GM19328 (cell line): ENCODE results near the gene PDE7B.

Experiments
- ATAC-seq: cut with Tn5 transposase; IDR thresholded peaks from one replicate; pipeline ENCODE4 v1.9.1; 2021; ENCODE audit warnings: mild to moderate bottlenecking, moderate library complexity; ENCODE audit not compliant: unreplicated experiment

The PDE7B gene

DNA sequence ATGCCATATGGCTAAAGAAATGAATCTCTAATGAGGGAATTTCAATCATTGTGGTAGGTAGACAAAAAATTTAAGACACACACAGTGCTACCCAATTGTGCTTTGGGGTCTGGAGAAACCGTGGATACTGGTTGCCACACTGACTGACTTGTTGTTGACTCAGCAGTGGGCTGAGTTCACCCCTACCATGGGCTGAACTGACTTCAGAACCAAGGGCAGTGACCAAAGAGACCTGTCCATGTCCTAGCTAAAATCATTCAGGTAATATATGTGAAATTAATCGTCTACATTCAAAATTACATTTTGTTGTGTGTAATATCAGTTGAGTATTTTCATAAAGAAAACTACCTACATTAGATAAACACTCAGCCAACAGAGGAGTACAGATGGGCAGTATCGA is 131.6 kb downstream of the PDE7B start:
- no peak for ATAC-seq

- ATAC-seq, result no peak
Measured at GRCh38 chr6:135983718-135984343, 132.3 kb downstream of the PDE7B start.

DNA sequence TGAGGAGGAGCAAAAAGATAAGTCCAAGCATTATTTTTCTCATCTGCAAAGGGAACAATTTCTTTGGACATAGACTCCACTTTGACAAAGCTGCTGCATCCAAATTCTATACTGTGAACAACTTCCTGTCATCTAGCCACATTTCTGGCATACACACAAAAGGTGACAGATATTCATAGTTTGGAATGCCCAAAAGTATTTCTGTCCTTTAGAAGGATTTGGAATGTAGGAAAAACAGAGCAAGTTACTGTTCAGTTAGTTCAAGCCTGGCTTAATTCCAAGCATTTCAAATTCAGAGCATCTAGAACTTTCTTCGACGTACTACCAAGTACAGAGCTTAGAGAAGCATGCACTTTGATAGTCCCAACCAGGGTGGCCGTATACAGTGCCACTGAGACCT is 134.0 kb downstream of the PDE7B start:
- ATAC-seq, result no peak

DNA sequence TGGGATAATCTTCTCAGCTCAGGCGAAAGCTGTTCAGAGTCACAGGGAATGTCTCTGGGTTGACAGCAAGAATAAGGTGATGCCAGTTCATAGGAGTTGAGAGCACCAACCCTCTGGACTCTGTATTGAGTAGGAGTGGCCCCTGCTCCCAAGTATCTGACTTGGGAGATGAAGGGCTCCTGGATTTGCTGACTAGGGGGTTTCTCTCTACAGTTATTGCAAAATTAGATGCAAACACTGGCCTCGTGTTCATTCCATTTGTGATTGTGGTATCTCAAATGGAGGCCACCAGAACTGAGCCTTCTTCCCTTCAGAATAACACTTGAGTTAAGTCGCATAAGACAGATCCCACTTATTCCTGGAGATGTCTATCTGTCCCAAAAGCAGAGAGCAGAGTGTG is 135.7 kb downstream of the PDE7B start:
- no peak for ATAC-seq

GRCh38 chr6:135990439-135990838 is 138.9 kb downstream of the PDE7B start:
- ATAC-seq, result no peak

DNA sequence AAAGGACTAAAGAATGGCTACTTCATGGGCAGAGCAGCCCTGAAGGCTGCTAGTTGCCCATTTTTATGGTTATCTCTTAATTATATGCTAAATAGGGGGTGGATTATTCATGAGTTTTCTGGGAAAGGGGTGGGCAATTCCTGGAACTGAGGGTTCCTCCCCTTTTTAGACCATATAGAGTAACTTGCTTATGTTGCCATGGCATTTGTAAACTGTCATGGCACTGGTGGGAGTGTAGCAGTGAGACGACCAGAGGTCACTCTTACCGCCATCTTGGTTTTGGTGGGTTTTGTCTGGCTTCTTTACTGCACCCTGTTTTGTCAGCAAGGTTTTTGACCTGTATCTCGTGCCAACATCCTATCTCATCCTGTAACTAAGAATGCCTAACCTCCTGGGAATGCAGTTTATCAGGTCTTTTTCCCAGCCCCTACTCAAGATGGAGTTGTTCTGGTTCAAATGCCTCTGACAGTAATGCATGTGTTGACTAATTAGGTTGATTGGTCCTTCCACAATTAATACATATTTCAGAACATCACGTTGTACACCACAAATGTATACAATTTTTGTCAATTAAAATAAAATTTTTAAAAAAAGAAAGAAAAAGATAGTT is 139.5 kb downstream of the PDE7B start:
- ATAC-seq, result no peak

DNA sequence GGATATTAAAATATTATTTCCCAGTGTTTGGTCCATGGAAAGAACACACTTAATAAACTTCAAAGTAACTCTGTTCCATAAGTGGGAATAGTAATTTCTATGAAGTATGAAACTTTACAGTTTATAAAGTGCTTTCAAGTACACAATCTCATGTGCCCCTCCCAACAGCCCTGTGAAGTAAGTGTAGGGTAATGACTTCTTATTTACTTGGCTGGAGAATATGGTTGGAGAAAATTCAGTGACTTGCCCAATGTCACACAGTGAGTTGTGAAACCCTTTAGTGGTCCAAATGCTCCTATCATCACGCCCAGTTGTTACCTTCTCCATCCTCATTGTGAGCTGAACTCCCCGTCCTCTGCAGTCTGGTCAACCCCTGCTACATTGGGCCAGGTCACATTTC is 141.2 kb downstream of the PDE7B start:
- ATAC-seq, result no peak

DNA sequence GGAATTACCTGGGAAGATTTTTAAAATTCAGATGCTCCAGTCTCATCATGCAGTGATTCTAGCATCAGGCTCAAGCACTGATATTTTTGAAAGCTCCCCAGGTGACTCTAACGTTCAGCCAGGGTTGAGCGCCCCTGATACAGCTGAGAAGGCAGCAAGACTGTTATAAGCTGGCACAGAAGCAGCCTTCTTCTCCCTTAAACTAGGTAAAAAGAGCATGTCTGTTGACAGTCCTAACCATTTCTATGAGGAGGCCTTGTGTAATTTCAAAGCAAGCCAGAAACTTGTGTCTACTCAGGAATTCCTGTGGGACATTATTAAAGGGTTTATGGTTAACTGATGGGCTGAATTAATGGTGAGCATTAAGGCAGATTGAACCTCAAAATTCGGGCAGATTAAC is 141.9 kb downstream of the PDE7B start:
- no peak for ATAC-seq

GRCh38 chr6:135994857-135995544 is 143.5 kb downstream of the PDE7B start:
- no peak for ATAC-seq

DNA sequence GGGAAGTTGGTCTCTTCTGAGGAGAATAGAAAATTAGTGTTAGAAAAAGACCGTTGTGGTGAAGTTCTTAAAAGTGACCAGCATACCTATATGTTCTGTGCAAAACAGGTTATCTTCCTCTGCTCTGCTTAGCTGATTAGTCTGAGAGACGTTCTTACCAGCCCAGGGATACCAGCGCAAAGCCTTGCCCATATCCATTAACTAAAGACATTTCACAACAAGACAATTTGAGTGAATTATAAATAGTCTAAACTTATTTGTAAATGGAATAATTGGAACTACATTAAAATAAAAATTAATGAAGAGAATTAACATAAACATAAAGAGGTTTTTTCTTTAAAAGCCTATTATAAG is 144.0 kb downstream of the PDE7B start:
- ATAC-seq, result no peak

DNA sequence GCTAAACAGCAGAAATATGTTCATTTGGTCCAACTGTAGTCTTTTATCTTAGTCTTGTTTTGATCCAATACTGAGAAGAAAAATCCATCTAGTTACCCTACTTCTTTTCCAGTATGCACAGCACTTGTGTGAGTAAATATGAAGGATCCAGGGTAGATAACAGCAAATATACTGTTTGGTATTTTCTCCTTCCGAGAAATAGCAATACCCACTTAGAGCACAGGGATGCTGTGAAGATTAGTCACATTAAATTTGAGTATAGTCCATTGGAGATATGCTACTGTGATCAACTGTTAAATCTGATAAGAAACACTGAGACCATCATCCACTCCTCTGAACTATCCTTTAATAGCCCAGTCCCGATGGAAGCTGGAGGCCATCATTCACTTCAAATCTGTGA is 145.2 kb downstream of the PDE7B start:
- ATAC-seq, result no peak

- ATAC-seq, result no peak
Measured at GRCh38 chr6:135999393-135999792, 147.9 kb downstream of the PDE7B start.

GRCh38 chr6:136007345-136007744 is 155.8 kb downstream of the PDE7B start:
- ATAC-seq, result no peak

DNA sequence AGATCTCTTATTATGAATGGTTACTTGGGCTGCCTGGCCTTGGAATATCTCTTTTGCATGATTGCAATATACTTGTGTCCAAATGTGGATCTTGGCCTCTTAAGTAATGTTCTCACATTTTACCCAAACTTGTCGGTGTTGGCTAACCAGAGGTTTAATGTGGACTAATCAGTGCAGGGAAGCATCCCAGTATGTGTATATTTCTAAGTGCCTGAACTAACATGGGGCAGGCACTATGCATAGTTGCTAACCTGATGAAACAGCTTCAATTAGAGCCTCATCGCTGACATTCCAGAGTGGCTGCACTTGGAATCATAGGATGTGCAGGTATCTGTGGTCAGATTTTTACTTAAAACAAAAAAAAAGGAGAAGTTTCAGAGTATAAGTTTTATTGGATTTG is 160.0 kb downstream of the PDE7B start:
- no peak for ATAC-seq

GRCh38 chr6:136012198-136012887 is 160.8 kb downstream of the PDE7B start:
- ATAC-seq, result no peak

DNA sequence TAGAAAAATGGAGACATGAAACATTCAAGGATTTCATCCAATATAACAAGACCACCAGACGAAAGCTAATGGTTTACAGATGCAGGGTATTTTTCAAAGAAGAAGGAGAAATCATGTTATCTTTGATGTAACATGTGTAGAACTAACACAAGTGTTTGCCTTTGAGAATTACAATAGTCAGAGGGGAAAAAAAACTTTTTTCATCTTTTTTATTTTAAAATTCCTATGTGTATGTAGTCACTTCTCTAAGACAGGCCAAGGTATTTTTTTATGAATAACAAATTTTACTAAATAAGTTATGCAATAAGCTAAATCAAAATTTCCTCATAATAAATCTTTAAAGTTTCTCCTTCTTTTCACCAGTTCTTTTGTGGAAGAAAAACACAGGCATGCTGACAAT is 161.4 kb downstream of the PDE7B start:
- ATAC-seq, result no peak

DNA sequence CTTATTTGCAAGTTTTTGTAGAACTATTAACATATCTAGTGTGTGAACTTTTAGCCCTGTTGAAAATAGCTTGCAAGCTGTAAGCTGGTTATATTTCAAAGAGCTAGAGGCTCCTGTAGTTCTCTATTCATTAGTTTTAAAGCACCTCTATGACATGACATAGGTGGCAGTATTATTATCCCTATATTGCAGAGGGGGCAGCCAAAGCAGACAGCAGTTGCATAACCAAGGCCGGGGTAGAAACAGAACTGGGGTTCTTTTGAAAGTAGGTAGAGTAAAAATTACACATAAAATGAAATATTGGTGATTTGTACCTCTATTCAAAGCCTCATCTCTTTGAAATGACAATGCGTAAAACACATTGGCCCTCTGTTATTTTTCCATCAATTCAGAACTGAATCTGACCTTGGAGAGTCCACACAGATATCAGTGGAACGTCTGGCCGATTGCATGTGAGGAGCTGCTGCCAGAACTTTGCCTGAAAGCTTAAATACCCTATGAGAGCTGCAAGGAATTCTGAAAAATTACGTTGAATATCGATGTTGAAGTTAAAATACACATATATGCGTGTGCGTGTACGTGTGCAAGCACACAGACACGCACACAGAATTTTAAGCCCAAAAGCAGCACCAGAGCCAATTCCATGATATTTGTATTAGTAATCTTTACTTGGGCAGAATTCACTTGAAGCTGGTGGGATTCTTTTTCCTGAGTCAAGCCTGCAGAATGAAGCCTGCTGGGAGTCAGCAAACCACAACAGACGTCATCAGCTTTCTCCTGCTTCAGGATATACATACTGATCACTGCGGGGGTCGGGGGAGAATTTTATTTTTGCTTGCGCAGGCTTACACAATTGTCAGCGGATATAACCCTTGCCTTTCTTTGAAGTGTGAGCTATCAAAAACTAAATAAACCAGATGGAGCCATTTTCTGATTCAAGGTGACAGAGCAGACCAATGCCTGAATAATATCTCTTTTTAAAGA is 163.2 kb downstream of the PDE7B start:
- no peak for ATAC-seq

DNA sequence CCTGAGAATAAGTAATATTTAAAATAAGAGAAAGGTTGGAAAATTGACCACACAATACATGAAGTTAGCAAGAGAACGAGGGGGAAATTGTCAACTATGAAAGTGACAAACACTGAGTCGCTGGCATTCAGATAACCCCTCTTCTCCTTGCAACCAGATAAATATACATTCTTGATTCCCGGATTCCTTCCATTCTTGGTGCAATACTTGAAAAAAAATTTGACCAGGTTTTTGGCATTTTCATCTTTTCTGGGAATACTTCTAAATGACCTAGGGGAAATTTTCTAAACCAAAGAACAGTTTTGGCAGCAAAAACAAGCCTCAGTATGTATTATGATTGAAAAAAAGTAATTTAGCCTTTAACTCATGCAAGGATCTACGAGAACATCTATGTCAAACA is 164.0 kb downstream of the PDE7B start:
- no peak for ATAC-seq

DNA sequence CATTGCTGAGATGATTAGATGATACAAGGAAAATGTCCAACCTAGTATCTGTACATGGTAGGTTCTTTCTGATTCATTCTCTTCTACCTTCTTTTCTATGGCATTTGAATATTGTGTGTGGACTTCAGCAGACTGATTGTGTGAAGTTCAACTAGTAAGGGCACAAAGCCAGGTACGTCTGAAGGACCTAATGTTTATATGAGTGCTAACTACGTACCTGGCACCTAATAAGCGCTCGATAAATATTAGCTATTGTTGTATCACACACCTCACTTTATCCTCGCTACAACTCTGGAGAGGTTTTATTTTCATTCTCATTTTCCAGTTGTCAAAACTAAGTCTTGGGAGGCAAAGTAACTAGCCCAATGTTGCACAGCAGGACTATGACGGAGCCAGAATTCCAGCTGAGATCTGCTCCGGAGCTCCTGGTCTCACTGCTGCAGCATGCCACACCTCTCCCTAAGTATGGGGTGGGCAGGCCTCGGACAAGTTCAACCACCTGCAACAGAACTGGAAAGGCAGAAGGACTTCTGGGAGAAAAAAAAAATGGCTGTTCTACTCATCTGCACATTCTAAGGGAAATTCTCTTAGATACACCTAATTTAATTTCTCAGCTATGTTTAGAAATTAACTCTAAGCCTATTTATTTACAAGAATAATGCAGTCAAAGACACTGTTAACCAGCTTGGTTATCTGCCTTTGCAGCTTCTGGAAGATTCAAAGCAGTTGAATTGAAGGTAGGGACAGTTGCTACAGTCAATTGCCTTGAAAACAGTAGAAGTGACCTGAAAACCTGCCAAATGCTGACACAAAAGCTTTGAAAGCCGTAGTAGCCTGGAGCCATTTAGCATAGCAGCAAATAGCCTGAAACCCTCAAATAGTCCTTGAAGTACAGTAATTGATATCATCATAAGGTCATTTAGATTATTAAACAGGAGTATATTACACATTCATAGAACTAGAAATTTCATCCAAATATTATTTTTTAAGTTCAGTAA is 165.0 kb downstream of the PDE7B start:
- ATAC-seq, result no peak

DNA sequence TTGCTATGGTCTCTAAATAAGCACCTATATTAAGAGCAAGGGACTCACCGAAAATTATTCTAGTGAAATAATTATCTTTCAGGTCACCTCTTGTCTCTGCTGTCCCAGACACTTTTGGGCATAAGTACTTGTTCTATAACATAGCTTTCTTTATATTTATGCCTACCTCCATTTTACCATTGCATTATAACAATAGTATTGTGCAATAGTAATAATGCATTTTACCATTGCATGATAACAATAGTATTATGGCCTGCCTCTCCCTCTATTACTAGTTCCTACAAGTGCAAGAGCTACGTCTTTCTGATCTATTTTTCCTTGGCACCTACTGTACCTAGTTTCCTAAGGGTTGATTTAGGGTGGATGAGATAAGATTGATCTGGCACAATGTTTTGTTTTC is 169.2 kb downstream of the PDE7B start:
- no peak for ATAC-seq
